Measurements from ENCODE around the gene CRIP1. TPM values are rescaled to one million over a fixed set of nuclear protein-coding genes. Genes with fewer than 3 reads are reported as not detected.

The CRIP1 gene
- total RNA-seq, 1 donor from 2014 or later = 7.6 TPM

GRCh38 chr14:105482486-105483110 is 4.1 kb upstream of the CRIP1 start:
- Histone ChIP-seq H3K4me1 (peaks cover 92% of the 10 kb centered on the region), H3K4me3 (peak overlapping the region; percentile 38 to 45), H3K27me3 (no peaks in the 10 kb centered on the region), H3K9me3 (no peaks in the 10 kb centered on the region), H3K27ac (peak overlapping the region; percentile 97), H3K36me3 (no peaks in the 10 kb centered on the region)
- intact Hi-C loops (cut with DNase I) = loop anchor here (5.0 kb wide), 1 partner anchor 395 kb away; no protein-coding TSS in a partner anchor
- no peak for DNase-seq (ENCODE audit: extremely low spot score in 2 of 2)
- TF ChIP-seq POLR2AphosphoS5 (IDR thresholded peaks at IDR 0.05; ENCODE audit: insufficient read depth in 1 of 2, low read depth in 1 of 2) (no peak), POLR2A (IDR thresholded peaks at IDR 0.05) (no peak), CTCF (IDR thresholded peaks at IDR 0.05) (no peak)

GRCh38 chr14:105483300-105484068 is 3.2 kb upstream of the CRIP1 start:
- Histone ChIP-seq H3K27ac (peak overlapping the region; percentile 97), H3K27me3 (no peaks in the 10 kb centered on the region), H3K9me3 (no peaks in the 10 kb centered on the region), H3K4me3 (no peak overlapping the region), H3K36me3 (no peaks in the 10 kb centered on the region), H3K4me1 (peaks cover 95% of the 10 kb centered on the region)
- no peak for DNase-seq (ENCODE audit: extremely low spot score in 2 of 2)
- TF ChIP-seq POLR2A (IDR thresholded peaks at IDR 0.05) (no peak), POLR2AphosphoS5 (IDR thresholded peaks at IDR 0.05; ENCODE audit: insufficient read depth in 1 of 2, low read depth in 1 of 2) (no peak), CTCF (IDR thresholded peaks at IDR 0.05) (no peak)
- intact Hi-C loops (cut with DNase I) = loop anchor here (5.0 kb wide), 1 partner anchor 396 kb away; no protein-coding TSS in a partner anchor

- no peak for TF ChIP-seq CTCF (IDR thresholded peaks at IDR 0.05)
- TF ChIP-seq POLR2AphosphoS5 (IDR thresholded peaks at IDR 0.05; ENCODE audit: insufficient read depth in 1 of 2, low read depth in 1 of 2) = no peak
- no peak for TF ChIP-seq POLR2A (IDR thresholded peaks at IDR 0.05)
- Histone ChIP-seq H3K9me3 (no peaks in the 10 kb centered on the region), H3K36me3 (no peaks in the 10 kb centered on the region), H3K4me1 (peaks cover 100% of the 10 kb centered on the region), H3K27ac (peak overlapping the region; percentile 97), H3K27me3 (no peaks in the 10 kb centered on the region), H3K4me3 (no peak overlapping the region)
- intact Hi-C loops (cut with DNase I) = loop anchor here (5.0 kb wide), 1 partner anchor 397 kb away; no protein-coding TSS in a partner anchor
- no peak for DNase-seq (ENCODE audit: extremely low spot score in 2 of 2)
Measured at GRCh38 chr14:105484069-105484996, 2.4 kb upstream of the CRIP1 start.

- Histone ChIP-seq H3K27me3 (no peaks in the 10 kb centered on the region), H3K36me3 (no peaks in the 10 kb centered on the region), H3K9me3 (no peaks in the 10 kb centered on the region), H3K4me3 (no peak overlapping the region), H3K27ac (peak overlapping the region; percentile 97), H3K4me1 (peaks cover 100% of the 10 kb centered on the region)
- TF ChIP-seq POLR2A (IDR thresholded peaks at IDR 0.05) (no peak), POLR2AphosphoS5 (IDR thresholded peaks at IDR 0.05; ENCODE audit: insufficient read depth in 1 of 2, low read depth in 1 of 2) (no peak)
- no peak for DNase-seq (ENCODE audit: extremely low spot score in 2 of 2)
- intact Hi-C loops (cut with DNase I) = loop anchor here (5.0 kb wide), 3 partner anchors 113 to 398 kb away; partner anchors contain the start of gene BRF1
Measured at GRCh38 chr14:105484997-105485393, 1.7 kb upstream of the CRIP1 start.

- intact Hi-C loops (cut with DNase I) = loop anchor here (5.0 kb wide), 2 partner anchors 113 to 183 kb away; partner anchors contain the start of gene BRF1
- Histone ChIP-seq H3K4me3 (no peak overlapping the region), H3K27ac (peak overlapping the region; percentile 97)
Measured at GRCh38 chr14:105485739-105486162, 935 bp upstream of the CRIP1 start.

More at GRCh38 chr14:105485739-105486162, 935 bp upstream of the CRIP1 start:
- no peaks in the 10 kb centered on the region for H3K9me3 ChIP-seq
- no peaks in the 10 kb centered on the region for H3K27me3 ChIP-seq
- no peaks in the 10 kb centered on the region for H3K36me3 ChIP-seq
- no peak for TF ChIP-seq POLR2AphosphoS5 (IDR thresholded peaks at IDR 0.05; ENCODE audit: insufficient read depth in 1 of 2, low read depth in 1 of 2)
- no peak for TF ChIP-seq POLR2A (IDR thresholded peaks at IDR 0.05)
- no peak for TF ChIP-seq CTCF (IDR thresholded peaks at IDR 0.05)
- peaks cover 95% of the 10 kb centered on the region for H3K4me1 ChIP-seq
- DNase-seq (ENCODE audit: extremely low spot score in 2 of 2) = no peak

Measured in vagina (tissue), 2 donors.